Ascending aorta (tissue), 2 donors: ENCODE data around the gene YIF1A. TPM values are rescaled to one million over a fixed set of nuclear protein-coding genes. Genes with fewer than 3 reads are reported as not detected.

Experiments used
- DNase-seq, 2 donors: peaks; one replicate each; pipeline ENCODE4 v3.0.0-alpha.2; 2019; ENCODE audit warnings: low spot score in 2 of 2
- H3K27ac ChIP-seq, 2 donors: fragments of 200-600 bp; sonication (generic); one replicate each; pipeline ENCODE4 v1.5.1; 2016 to 2017; ENCODE audit warnings: mild to moderate bottlenecking in 1 of 2
- H3K27me3 ChIP-seq: fragments of 200-600 bp; sonication (generic); one replicate; pipeline ENCODE4 v1.5.1; 2017
- H3K36me3 ChIP-seq, 2 donors: fragments of 200-600 bp; sonication (generic); one replicate each; pipeline ENCODE4 v1.5.1; 2016
- H3K4me1 ChIP-seq, 2 donors: fragments of 200-600 bp; sonication (generic); one replicate each; pipeline ENCODE4 v1.5.1; 2016 to 2017; ENCODE audit warnings: mild to moderate bottlenecking in 1 of 2
- H3K4me3 ChIP-seq, 2 donors: fragments of 200-600 bp; sonication (generic); one replicate each; pipeline ENCODE4 v1.5.1; 2016 to 2017; ENCODE audit warnings: mild to moderate bottlenecking in 1 of 2
- H3K9me3 ChIP-seq, 2 donors: fragments of 200-600 bp; sonication (generic); one replicate each; pipeline ENCODE4 v1.5.1; 2016
- CTCF ChIP-seq, 3 experiments: fragments of 200-600 bp in 2 of 3; fragments of 450-650 bp in 1 of 3; sonication (generic) in 2 of 3; IDR thresholded peaks; one replicate each; pipeline ENCODE4 v1.5.1; 2016 to 2019; ENCODE audit warnings: antibody characterized with exemption in 3 of 3, mild to moderate bottlenecking in 1 of 3, moderate library complexity in 1 of 3
- intact Hi-C: fragments of 100-400 bp; cut with DNase I; formaldehyde crosslinking; loops from one replicate; pipeline ENCODE4 v1.15.1; 2023
- total RNA-seq: library from RNA; depleted of rRNA; stranded (reverse); fragments of >200 nt; gene quantifications from one replicate; pipeline ENCODE4 v1.1.0, GENCODE V29; 2016

YIF1A gene
- total RNA-seq = 161 TPM

DNA sequence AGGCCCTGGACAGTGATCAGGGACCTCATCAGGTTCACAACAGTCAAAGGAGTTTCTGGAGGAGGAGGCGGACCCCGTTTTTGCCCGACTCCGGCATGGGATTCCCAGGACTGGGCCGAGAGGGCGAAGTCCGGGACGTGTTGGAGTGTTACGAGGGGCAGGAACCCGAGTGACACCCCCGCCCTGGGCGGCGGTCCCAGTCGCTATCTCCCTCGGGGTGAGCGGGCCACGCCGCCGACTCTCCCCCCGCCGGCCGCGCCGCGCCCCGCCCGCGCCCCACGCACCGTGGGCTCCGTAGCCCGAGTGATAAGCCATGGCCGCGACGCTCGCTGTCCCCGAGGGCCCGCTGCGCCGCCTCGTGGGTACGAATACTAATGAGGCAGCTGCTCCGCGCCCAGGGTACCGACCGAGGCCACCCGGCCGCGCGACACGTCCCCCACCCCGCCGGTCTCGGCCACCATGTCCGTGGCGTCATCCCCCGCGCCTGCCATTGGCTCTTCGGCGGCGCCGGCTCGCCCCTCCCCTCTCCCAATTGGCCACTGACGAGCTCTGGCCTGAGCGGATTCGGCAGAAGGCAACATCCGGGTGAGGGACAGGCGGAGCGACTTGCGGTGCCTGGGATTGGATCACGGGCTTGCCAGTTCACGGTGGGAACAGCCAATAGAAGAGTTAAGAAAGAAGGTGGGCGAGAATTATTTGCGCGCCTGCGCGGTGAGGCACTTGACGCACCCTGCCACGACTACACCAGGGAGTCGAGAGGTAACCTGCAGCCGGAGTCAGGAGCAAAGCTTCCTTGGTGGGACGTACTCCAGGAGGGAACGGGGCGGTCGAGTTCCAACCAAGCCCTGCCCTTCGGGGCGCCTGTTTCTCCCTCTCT is at the start of gene YIF1A:
Gene YIF1A (minus strand): TSS at position 473 of the 877 bp plus-strand sequence. CDS start 158 bp downstream, at position 315.
- Histone ChIP-seq H3K4me1 (peaks cover 8 to 22% of the 10 kb centered on the region in 2 donors), H3K36me3 (peaks cover 0 to 17% of the 10 kb centered on the region in 2 donors), H3K4me3 (peak within 1 kb of the TSS; percentile 72 to 74), H3K27ac (peak within 1 kb of the TSS; percentile 94), H3K9me3 (no peaks in the 10 kb centered on the region), H3K27me3 (peaks cover 8% of the 10 kb centered on the region)
- intact Hi-C loops = loop anchor here (1.0 to 2.0 kb wide), 3 partner anchors 21 to 132 kb away; partner anchors contain the start of genes NPAS4 and RAB1B
- peak; percentile 98 to 99 for DNase-seq
- TF ChIP-seq CTCF (IDR thresholded peaks at IDR 0.05) = no peak

DNA sequence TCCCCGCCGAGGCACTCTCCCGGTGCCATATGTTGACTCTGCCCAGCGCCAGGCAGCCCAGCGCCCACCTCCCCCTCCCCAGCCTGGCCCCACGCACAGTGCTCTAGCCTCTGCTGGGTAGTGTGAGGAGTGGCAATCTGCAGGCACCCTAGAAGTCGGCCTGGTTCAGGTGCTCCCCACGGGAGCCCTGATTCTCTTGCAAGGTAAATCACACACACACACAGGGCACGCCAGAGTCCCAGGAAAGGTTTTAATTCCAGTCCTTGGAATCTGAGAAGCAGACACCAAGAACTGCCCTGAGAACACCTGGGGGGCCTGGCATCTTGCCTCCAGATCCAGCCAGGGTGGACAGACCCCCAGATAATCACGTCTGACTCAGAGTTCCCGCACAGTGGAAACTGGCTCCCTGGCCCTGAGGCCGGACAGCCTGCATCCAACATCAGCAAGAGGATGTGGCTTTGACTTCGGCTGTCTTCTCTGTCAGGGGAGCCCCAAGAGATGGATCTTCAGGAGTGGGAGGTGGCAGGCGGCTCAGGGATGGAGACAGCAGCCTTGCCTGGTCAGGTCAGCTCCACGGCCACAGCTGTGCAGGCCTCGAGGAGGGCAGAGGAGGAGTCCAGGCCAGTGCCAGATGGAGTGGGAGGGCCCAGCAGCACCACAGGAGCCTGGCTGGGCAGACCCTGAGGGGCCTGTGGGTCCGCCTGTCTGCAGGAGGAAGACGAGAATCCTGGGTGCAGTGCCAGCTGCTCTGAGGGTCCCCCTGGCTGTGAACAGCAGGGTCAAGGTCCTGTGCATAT is 48.4 kb upstream of the YIF1A start:
- intact Hi-C loops = no loop called here
- no peaks in the 10 kb centered on the region for H3K9me3 ChIP-seq
- H3K27ac ChIP-seq = peak overlapping the region; percentile 42 to 73
- H3K36me3 ChIP-seq = peaks cover 45 to 48% of the 10 kb centered on the region in 2 donors
- H3K4me3 ChIP-seq = no peak overlapping the region
- no peak for TF ChIP-seq CTCF (IDR thresholded peaks at IDR 0.05)
- peaks cover 13 to 23% of the 10 kb centered on the region in 2 donors for H3K4me1 ChIP-seq
- no peaks in the 10 kb centered on the region for H3K27me3 ChIP-seq
- no peak for DNase-seq

GRCh38 chr11:66336234-66337102 is 47.5 kb upstream of the YIF1A start, which contains the start of gene RIN1:
RIN1 (minus strand) TSS chr11:66336434; CDS start chr11:66336402, 32 bp downstream.
- peaks cover 13 to 23% of the 10 kb centered on the region in 2 donors for H3K4me1 ChIP-seq
- intact Hi-C loops = no loop called here
- peak; percentile 9 to 33 (median 12) for TF ChIP-seq CTCF (IDR thresholded peaks at IDR 0.05)
- peaks cover 40 to 44% of the 10 kb centered on the region in 2 donors for H3K36me3 ChIP-seq
- peak within 1 kb of the TSS; percentile 72 to 78 for H3K4me3 ChIP-seq
- peak within 1 kb of the TSS; percentile 73 to 75 for H3K27ac ChIP-seq
- no peaks in the 10 kb centered on the region for H3K27me3 ChIP-seq
- DNase-seq = peak in 1 of 2 donors; percentile 84
- no peaks in the 10 kb centered on the region for H3K9me3 ChIP-seq

- no peaks in the 10 kb centered on the region for H3K27me3 ChIP-seq
- intact Hi-C loops = no loop called here
Measured at GRCh38 chr11:66335531-66336233, 46.7 kb upstream of the YIF1A start.

More at GRCh38 chr11:66335531-66336233, 46.7 kb upstream of the YIF1A start:
- no peak for TF ChIP-seq CTCF (IDR thresholded peaks at IDR 0.05)
- Histone ChIP-seq H3K4me3 (peak overlapping the region; percentile 72 to 78), H3K9me3 (no peaks in the 10 kb centered on the region), H3K4me1 (peaks cover 13 to 23% of the 10 kb centered on the region in 2 donors), H3K36me3 (peaks cover 32 to 36% of the 10 kb centered on the region in 2 donors), H3K27ac (peak overlapping the region; percentile 73 to 75)
- no peak for DNase-seq
